ENCODE results near the gene S100A13.
A peak's percentile ranks its signal among the peaks of the same experiment; 100 is the strongest.
"Not testable (repeated sequence)": the region's sequence is repeated elsewhere in the genome, so short reads cannot be mapped to it uniquely, and the experiment has no call there.

S100A13 gene

DNA sequence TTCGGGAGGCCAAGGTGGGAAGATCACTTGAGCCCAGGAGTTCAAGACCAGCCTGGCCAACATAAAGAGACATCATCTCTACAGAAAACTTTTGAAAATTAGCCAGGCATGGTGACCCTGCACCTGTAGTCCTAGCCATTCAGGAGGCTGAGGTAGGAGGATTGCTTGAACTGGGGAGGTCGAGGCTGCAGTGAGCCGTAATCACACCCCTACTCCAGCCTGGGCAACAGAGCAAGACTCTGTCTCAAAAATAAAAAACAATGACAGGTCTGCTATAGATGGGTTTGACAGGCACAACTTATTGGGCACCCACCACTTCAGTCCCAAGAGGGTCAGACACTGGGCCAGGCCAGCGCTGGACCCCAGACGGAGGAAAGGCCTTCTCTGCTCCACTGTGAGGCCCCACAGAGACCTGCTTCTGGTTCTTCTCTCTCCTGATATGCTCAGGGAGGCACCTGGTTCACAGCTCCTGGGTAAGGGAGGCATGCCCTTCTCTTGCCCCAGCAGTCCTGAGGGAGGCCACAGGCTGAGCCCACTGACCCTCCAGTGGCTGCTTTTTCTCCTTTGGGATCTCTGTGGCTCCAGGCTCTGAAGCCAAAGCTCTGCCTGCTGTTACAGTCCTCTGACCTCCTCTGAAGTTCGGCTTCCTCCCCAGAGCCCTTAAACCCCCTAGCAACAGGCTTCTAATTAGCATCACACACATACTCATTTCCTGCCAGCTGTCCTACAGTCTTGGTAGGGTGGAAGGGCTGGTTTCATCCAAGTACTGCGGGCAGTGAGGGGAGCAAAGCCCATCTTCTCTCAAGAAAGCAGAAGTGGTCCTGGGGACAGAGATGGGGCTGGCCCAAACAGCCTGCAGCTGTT lies 28.8 kb downstream of the S100A13 start:
- DNase-seq, result peak; percentile 57

DNA sequence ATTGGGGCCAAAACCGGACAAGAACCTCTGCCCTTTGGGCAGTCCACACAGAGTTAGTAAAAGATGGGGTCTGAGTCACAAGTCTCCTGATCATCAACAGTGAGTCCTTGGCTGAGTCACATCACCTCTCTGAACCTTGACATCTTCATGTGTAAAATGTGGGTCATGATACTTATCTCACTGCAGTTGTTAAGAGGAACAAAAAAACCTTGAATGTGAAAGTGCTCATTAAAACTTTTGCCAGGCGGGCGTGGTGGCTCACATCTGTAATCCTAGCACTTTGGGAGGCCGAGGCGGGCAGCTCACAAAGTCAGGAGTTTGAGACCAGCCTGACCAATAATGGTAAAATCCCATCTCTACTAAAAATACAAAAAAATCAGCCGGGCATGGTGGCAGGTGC lies 30.1 kb downstream of the S100A13 start:
- DNase-seq, result no peak

DNA sequence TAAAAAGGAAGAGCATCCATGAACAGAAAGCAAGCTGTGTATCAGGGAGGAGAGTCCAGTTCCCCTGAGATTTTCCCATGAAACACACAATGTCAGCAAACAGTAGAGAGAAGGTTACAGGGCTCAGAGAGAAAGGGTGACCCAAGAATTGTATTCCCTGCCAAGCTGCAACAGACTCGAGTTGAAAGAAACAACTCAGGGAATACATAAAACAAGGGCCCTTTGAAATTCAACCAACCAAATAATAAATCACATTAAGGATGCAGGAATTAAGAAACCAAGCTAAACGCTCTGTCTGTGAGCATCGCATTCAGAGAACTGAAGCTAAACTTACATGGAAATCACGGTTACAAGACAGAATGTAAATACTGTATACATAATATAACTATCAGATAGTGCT lies 34.6 kb downstream of the S100A13 start:
- no peak for DNase-seq

DNA sequence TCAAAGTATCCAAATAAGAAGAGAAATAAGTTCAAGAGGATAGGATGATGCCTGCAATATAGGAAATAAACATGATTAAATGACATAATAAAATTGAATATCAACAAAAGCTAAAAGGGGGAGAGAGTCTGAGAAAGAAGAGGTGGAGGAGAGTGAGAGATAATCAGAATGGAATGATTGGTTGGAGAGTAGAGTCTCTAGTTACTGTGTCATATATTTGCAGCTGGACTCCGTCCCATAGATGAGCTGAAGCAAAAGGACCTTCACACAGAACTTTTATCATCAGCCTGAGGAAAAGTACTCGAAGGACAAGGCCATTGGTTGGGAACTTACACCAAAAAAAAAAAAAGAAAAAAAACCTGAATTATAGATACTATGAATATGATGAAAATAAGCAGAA lies 38.8 kb downstream of the S100A13 start:
- DNase-seq, result no peak

DNA sequence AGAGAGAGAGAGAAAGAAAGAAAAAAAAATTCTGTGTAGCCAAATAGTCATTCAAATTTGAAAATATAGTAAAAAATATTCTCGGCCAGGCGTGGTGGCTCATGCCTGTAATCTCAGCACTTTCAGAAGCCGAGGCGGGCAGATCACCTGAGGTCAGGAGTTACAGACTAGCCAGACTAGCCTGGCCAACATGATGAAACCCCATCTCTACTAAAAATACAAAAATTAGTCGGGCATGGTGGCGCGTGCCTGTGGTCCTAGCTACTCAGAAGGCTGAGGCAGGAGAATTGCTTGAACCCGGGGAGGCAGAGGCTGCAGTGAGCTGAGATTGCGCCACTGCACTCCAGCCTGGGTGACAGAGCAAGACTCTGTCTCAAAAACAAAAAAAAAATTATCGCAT lies 39.3 kb downstream of the S100A13 start:
- not testable (repeated sequence) for DNase-seq

DNA sequence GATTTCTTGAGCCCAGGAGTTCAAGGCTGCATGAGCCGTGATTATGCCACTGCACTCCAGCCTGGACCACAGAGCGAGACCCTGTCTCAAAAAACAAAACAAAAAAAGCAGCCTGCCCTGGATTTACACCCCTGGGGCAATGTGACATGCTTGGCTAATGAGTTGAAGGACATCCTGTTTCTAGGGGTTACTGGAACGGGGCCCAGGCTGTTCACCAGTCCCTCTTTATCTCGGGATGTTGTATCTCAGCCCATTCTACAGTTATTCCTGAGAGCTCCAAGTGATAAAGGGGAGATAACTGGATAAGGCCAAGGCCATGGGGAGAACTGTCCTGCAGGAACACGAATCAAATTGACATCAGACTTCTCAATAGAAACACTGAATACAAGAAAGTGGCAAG lies 40.0 kb downstream of the S100A13 start:
- DNase-seq, result no peak

DNA sequence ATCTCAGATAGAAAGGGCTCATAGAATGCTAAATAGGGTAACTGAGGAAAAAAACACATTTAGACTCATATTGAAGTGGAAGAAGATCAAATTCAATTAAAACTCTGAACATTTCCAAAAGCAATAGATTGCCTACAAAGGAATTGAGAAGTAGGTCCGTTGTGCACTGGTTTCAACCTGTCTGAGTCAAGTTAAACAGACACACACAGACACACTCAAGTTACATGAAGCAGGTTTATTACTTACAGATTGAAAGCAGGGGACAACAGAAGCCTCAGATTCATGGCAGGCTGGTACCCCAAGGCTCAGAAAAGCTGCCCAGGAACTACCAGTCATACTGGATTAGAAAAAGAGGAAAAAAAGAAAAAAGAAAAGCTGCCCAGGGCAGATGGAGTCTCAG lies 41.0 kb downstream of the S100A13 start:
- DNase-seq, result no peak

DNA sequence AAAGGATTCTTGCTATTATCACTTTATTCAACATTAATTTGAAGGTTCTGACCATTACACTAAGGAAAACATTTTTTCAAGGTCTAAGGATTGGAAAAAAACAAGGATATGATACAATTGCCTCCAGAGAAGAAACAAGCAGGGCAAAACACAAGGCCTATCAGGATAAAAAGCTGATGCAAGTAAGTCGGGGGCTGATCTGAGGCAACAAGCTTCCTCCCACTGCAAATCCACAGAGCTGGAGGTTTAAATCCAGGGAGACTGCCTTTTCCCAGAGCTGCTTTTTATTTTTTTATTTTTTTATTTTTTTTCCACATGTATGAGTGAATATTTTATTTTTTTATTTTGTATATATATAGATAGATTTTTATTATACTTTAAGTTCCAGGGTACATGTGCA lies 42.3 kb downstream of the S100A13 start:
- DNase-seq, result no peak

DNA sequence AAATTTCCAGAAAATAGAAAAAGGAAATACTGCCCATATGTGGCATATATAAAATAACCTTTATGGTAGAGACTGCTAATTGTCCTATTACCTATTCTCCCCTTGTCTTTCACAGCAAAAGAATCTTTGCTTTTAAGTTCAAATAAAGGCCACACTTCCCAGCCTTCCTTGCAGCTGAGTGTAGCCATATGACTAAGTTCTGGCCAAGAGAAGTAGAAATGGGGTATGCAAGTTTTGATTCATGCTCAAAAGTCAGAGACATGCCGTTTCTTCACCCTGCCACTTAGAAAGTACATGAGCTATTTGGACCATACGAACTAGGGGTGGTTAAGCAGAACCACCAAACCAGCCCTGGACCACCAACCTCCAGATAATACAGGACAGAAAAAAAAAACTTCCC lies 43.3 kb downstream of the S100A13 start:
- DNase-seq, result no peak

DNA sequence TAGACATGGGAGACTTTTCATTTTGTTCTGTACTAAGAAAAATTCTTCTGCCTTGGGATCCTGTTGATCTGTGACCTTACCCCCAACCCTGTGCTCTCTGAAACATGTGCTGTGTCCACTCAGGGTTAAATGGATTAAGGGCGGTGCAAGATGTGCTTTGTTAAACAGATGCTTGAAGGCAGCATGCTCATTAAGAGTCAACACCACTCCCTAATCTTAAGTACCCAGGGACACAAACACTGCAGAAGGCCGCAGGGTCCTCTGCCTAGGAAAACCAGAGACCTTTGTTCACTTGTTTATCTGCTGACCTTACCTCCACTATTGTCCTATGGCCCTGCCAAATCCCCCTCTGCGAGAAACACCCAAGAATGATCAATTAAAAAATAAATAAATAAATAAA lies 43.8 kb downstream of the S100A13 start:
- not testable (repeated sequence) for DNase-seq

DNA sequence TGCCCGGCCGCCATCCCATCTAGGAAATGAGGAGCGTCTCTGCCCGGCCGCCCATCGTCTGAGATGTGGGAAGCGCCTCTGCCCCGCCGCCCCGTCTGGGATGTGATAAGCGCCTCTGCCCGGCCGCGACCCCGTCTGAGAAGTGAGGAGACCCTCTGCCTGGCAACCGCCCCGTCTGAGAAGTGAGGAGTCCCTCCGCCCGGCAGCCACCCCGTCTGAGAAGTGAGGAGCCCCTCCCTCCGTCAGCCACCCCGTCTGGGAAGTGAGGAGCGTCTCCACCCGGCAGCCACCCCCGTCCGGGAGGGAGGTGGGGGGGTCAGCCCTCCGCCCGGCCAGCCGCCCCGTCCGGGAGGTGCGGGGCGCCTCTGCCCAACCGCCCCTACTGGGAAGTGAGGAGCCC lies 44.5 kb downstream of the S100A13 start:
- DNase-seq, result not testable (repeated sequence)

DNA sequence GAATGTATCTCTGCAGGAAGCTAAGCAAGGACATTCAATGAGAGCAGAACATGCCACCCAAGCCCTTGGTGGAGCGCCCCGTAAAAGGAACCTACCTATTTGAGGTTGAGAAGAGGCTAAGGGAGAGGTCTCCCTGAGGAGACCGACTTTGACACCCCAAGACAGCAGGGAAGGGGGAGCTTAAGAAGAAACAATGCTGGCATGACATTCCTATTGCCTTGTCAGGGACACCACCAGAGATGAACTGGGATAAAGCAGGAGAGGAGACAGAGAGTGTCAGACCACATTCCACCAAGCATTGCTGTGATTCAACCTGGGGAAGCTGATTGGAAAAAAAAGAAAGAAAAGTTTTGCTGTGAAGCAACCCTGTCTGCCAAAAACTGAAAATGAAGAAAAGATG lies 48.4 kb downstream of the S100A13 start:
- DNase-seq, result no peak

DNA sequence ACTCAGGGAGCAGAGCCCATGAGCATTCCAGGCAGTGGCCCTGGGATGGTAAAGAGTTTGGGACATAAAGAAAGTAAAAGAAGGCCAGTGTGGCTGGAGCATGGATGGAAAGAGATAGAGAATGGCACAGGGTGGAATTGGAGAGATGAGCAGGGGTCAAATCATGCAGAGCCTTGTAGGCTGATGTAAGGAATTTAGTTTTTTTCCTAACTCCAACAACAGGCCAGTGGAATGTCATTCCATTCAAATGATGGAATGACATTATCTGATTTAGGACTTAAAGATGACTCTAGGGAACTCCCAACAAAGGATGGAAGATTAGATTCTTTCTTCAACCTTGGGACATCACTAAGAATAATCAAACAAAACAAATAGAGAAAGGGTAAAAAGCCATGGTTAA lies 48.8 kb downstream of the S100A13 start:
- no peak for DNase-seq

DNA sequence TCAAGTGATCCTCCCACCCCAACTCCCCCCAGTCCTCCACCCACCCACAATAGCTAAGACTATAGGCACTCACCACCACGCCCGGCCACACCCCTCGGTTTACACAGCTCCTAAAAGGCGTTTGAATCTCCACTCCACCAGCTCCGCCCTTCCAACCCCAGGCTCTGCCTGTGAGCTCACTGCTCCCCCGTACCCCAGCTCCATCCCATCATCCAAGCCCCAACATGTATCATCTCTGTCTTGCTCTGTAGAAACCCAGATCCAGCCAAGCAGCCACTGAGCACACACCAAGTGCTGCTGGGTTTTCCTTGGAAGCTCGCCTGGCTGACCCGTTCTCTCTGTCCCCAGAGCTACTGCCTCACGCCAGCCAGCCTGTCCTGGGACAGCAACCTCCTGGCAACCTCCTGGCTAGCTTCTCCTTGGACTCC lies 49.7 kb downstream of the S100A13 start:
- no peak for DNase-seq

DNA sequence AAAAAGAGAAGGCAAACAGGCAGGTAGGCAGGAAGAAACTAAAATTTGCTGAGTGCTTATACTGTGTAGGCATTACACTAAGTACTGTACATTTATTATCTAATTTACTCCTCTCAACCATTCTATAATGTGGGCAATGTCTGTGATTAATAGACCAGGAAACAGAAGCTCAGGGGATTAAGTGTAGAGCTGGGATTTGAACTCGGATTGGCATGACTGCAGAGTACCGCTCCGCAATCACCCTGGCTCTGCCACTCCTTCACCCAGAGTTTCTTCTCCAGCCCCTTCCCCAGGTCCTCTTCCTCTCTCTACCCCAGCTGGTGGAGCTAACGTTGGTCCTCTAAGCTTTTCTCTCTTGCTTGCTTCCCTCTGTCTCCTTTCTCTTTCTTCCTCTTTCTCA lies 50.2 kb downstream of the S100A13 start:
- DNase-seq, result no peak

DNA sequence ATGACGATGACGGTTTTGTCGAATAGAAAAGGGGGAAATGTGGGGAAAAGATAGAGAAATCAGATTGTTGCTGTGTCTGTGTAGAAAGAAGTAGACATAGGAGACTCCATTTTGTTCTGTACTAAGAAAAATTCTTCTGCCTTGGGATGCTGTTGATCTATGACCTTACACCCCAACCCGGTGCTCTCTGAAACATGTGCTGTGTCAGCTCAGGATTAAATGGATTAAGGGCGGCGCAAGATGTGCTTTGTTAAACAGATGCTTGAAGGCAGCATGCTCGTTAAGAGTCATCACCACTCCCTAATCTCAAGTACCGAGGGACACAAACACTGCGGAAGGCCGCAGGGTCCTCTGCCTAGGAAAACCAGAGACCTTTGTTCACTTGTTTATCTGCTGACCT lies 51.8 kb downstream of the S100A13 start:
- not testable (repeated sequence) for DNase-seq

DNA sequence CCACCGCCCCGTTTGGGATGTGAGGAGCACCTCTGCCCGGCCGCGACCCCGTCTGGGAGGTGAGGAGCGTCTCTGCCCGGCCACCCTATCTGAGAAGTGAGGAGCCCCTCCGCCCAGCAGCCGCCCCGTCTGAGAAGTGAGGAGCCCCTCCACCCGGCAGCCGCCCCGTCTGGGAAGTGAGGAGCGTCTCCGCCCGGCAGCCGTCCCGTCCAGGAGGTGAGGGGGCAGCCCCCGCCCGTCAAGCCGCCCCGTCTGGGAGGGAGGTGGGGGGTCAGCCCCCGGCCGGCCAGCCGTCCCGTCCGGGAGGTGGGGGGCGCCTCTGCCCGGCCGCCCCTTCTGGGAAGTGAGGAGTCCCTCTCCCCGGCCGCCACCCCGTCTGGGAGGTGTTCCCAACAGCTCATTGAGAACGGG lies 52.2 kb downstream of the S100A13 start:
- DNase-seq, result not testable (repeated sequence)

DNA sequence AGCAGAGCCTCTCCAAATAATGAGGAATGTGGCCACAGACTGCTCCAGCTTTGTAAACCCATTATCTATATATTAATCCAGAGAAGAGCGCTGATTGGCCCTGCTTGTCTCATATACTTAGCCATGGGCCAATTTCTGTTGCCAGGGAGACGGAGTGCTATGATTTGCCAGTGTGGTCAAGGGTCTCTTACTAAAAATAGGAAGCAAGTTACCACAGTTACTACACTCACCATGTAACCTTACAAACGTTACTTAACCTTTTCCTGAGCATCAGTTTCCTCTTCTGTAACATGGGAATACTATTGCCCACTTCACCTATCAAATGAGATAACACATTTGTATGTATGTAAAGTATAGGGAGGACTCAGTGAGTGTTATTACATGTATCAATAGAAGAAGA lies 54.0 kb downstream of the S100A13 start:
- peak; percentile 23 for DNase-seq

DNA sequence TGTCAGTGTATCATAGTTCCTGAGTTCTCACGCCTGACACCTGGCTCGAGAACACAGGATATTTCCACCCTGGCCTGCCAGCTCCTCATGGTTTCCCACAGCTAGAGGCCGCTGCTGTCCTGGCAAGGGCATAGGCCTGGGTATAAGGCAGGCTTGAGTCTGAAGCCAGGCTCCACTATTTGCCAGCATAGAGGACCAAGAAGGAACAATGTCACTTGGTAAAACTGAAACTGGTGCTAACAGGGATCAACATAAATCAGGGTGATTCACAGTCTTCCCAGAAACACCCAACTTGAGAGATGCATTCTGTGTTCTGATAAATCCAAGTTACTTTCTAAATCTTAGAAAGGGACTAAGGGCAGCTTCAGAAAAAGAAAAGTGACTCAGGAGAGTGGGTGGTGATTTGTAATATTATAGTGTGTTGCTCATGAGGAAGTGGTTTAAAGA lies 54.7 kb downstream of the S100A13 start:
- peak; percentile 82 for DNase-seq

DNA sequence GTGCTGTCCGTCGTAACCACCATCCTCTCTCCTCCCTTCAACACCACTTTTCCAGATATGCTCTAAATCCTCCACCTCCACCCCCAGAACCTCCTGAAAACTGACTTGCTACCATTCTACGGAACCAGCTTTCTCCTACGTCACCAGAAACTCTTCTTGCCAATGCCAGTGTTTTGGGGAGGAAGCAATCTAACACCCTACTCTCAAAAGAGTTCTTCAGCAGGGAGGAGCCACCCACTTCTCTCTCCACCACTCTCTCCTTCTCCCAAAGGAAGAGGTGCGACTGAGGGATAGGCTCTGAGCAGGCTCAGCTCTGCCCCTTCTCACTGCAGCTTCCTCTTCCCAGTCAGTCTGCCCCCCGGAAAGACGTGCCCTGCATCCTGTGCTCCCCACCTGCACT lies 55.6 kb downstream of the S100A13 start:
- no peak for DNase-seq

DNA sequence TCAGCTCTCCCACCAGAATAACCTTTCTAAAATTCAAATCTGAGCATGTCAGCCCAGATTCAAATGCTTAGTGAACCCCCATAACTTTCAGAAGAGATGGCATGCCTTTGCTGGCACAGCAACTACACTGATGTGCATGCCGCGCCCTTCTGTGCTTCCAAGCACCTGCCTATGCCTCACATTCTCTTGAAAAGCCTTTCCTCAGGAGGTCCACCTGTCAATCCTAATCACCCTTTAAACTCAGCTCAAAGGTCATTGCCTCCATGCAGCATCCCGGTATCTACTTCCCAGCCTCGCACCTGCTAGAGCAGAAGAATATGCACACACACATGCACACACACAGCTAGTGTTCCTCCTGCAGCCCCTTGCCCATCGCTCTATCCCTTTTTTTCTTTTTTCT lies 56.4 kb downstream of the S100A13 start:
- no peak for DNase-seq

DNA sequence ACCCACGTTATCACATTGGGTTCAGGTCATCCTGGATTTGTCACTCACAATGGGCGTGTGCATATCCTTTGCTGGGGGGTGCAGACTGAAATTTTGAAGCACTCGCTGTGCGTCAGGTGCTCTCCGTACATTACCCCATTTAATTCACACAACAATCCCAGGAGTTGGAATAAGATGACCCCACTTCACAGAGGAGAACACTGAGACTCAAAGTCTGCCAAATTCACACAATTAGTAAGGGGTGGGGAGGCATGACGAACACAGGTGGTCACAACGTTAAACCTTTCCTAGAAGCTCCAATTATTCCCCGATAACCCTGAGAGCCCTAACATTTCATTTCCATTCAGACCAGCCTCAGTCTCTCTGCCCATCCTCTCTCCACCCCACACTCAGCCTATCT lies 57.8 kb downstream of the S100A13 start:
- DNase-seq, result no peak

Data from femur (tissue), 1 donor.